Bronchial smooth muscle cell (primary cell): ENCODE results near the gene MEDAG. TPM values are rescaled to one million over a fixed set of nuclear protein-coding genes. Genes with fewer than 3 reads are reported as not detected.

Experiments used
- total RNA-seq: library from RNA; depleted of rRNA; stranded (reverse); fragments of >200 nt; gene quantifications from 2 replicates; pipeline ENCODE4 v1.2.1, GENCODE V29; 2014

Gene MEDAG
- total RNA-seq, result 105 and 137 TPM in 2 replicates

GRCh38 chr13:30905932-30906383 lies at the start of gene MEDAG:
MEDAG (plus strand) TSS chr13:30906271; CDS start chr13:30906516, 245 bp downstream.

GRCh38 chr13:30932481-30933353 lies 26.6 kb downstream of the MEDAG start, which contains the start of gene TEX26:
TEX26 (plus strand) TSS chr13:30932656; CDS start chr13:30932716, 60 bp downstream.

Other genes starting within 250 kb of the MEDAG start
- 0.26 and 0.47 TPM in 2 replicates for gene ALOX5AP, start 170.7 kb upstream of the MEDAG start, total RNA-seq
- gene TEX26, start 26.4 kb downstream of the MEDAG start, total RNA-seq, result 0.32 TPM in 1 of 2 replicates, not detected in the other